GM18507 (cell line): Measurements from ENCODE around the gene GATA3.
A peak's percentile ranks its signal among the peaks of the same experiment; 100 is the strongest.

Experiments
- DNase-seq: peaks from one replicate; pipeline ENCODE4 v3.0.0; 2011; ENCODE audit warnings: low read depth; ENCODE audit not compliant: insufficient read length; ENCODE audit errors: extremely low spot score
- FAIRE-seq: peaks from 2 replicates; lab custom pipeline; 2011; peaks lifted over from hg19 to GRCh38; lab: Jason Lieb, UNC

GATA3 gene

DNA sequence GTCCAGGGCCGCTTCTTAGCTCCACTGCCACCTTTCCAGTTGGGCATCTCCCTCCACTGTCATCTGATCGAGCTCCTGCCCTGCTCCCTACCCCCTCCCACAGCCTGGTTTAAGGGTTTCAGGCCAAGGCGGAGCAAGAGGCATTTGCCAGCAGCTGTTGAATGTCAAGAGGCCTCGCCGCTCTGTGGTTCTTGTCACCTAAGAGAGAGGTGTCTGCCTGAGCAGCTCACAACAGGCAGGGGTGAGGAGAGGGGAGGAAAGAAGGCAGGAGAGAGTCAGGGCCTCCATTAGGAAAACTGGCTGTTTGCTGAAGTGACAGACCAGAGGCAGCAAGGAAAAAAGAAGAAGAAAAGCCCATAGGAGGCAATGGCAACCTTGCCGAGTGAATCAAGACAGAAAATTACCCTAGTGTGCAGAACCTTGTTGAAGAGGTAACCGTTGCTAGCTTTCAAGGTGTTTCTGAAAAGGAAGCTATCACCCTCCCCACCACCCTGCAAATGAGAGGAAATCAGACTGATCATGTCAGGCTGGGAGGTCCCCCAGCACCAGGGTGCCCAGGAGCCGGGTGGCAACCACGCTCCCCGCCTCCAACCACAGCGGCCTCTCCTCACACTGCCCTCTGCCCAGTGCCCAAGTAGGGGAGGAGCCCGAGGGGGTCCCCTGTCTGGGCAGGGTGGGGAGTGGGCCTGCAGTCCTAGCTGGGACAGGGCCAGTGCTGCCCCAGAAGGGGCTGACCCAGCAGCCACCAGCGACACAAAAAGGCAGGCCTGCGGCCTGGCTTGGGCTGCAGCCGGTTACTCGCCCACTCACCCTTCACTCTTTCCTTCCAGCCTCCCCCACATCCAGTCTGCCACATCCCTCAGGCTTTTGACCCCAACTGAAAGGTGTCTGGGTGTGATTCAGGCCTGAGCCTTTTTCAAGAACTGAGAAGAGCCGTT, 7.1 kb downstream of the GATA3 start:
- DNase-seq, result no peak
- FAIRE-seq, result peak; percentile 49

- DNase-seq, result no peak
- no peak for FAIRE-seq
Measured at GRCh38 chr10:8063128-8063908, 8.8 kb downstream of the GATA3 start.

DNA sequence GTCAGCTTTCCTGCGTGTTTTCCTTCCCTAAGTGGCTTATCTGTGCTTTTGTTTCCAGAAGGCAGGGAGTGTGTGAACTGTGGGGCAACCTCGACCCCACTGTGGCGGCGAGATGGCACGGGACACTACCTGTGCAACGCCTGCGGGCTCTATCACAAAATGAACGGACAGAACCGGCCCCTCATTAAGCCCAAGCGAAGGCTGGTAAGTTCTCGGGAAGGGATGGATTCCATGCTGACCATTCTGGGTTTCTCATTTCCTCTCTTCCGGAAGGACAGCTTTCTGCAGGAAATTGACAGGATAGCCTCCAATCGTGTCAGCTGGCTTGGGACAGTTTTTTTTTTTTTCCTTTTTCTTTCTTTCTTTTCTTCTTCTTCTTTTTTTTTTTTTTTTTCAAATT, 9.4 kb downstream of the GATA3 start:
- DNase-seq (no peak), FAIRE-seq (no peak)

DNA sequence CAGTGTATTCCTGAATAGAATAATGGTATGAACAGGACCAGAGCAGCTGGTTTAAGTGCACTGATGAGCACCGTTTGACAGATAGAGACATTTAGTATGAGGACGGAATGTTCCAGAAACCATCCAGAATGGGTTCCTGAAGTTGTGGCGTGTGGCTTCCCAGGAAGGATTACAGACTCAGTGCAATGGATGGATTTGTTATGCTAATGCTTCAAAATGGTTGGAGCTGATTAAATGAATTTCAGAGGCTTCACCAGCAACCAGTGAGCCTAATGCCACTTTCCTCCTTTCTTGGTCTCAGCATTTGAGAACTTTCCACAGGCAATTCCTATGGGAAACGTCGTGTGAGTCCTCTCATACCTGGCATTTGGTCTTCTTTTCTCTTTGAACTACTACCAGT, 9.9 kb downstream of the GATA3 start:
- no peak for FAIRE-seq
- no peak for DNase-seq

DNA sequence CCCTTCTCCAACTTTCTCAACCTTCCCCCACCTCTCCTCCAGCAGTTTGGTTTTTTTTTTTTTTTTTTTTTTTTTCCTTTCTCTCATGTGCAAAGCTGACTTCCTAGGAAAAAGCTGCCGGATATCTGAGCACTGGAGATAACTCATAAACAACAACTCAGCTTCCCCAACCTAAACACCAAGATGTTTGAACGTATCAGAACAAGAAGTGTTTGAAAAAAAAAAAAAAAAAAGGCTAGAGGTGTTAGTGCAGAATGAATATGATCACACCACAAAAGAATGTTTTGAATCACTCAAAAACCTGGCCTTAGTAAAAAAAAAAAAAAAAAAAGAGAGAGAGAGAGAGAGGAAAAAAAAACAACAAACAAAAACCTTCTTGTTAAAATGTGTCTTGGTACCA, 11.2 kb downstream of the GATA3 start:
- DNase-seq, result no peak

DNA sequence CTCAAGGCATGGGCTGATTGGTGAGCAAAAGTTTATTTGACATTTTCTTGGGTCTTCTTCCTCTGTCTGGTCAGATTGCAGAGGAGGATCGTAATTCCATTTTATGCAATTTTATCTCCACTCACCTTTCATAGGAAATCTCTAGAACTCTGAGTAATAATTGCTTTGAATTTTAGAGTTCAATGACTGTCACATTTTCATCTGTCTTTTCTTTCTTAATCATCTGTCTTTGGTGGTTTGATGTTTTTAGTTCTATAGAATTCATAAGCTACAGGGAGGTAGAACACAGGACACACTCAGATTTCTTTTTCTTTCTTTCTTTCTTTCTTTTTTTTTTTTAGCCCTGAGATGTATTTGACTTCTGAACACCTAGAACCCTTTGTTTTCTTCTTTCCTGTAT, 11.6 kb downstream of the GATA3 start:
- no peak for DNase-seq
- no peak for FAIRE-seq

More for the DNA sequence above, 11.2 kb downstream of the GATA3 start:
- no peak for FAIRE-seq

- DNase-seq, result no peak
- no peak for FAIRE-seq
Measured at GRCh38 chr10:8066797-8067196, 12.3 kb downstream of the GATA3 start.

DNA sequence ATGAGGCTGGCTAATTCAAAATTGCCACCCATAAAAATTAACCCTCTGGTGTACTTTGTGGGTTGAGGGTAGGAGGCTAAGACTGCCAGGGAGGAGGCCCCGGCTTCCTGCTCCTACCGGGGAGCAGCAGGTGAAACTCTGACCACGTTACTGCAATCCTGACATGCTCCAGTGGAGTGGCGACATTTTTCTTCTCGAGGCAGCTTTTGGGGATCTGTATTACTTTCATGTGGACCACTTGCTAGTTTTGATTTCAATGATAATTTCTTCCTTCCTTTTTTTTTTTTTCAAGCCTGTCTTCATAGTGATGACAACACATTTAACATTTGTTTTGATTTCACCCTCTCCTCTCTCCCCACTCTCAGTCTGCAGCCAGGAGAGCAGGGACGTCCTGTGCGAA, 14.6 kb downstream of the GATA3 start:
- FAIRE-seq (peak; percentile 51), DNase-seq (no peak)

GRCh38 chr10:8069627-8070026, 15.1 kb downstream of the GATA3 start:
- DNase-seq (no peak), FAIRE-seq (no peak)

- FAIRE-seq (no peak), DNase-seq (no peak)
Measured at GRCh38 chr10:8070440-8070839, 16.0 kb downstream of the GATA3 start.

DNA sequence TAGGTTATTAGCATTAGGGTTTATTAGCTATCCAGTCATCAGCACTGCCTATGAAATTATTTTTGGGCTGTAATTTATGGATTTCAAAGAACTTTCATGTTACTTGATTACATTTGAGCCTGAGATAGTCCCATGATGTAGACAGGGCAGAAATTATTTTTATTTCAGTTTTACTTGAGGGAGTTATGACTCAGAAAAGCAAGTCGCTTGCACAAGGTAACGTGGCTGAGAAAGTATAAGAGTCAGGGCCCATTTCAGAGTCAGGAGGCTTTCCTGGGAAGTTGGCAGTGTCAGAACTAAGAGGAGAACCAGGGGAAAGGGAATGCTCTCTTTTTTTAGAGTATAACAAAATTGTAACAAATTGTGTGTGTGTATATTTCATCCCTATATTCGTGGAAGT, 16.5 kb downstream of the GATA3 start:
- FAIRE-seq, result no peak
- DNase-seq, result no peak

DNA sequence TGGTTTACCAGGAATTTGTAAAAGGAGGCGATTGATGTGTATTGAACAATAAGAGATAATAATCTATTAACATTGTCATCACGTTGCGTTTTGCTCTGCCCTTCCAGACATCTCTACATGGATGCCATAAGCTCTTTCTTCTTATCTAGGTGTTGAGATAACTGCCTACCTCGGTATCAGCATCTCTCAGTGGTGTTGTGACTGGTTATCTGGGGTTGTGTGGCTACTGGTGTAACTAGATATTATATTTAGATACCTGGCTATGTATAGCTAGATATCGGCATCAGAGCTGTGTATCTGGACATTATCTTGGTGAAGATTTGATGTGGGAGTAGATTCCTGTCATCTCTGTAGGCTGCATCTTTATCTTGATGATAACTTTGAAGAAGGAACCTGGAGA, 17.2 kb downstream of the GATA3 start:
- no peak for FAIRE-seq
- no peak for DNase-seq

- DNase-seq, result no peak
Measured at GRCh38 chr10:8072211-8072610, 17.7 kb downstream of the GATA3 start.

GRCh38 chr10:8073691-8074416, 19.4 kb downstream of the GATA3 start:
- no peak for DNase-seq
- FAIRE-seq, result no peak

More at GRCh38 chr10:8072211-8072610, 17.7 kb downstream of the GATA3 start:
- no peak for FAIRE-seq

- no peak for FAIRE-seq
- DNase-seq, result no peak
Measured at GRCh38 chr10:8074881-8075280, 20.4 kb downstream of the GATA3 start.

DNA sequence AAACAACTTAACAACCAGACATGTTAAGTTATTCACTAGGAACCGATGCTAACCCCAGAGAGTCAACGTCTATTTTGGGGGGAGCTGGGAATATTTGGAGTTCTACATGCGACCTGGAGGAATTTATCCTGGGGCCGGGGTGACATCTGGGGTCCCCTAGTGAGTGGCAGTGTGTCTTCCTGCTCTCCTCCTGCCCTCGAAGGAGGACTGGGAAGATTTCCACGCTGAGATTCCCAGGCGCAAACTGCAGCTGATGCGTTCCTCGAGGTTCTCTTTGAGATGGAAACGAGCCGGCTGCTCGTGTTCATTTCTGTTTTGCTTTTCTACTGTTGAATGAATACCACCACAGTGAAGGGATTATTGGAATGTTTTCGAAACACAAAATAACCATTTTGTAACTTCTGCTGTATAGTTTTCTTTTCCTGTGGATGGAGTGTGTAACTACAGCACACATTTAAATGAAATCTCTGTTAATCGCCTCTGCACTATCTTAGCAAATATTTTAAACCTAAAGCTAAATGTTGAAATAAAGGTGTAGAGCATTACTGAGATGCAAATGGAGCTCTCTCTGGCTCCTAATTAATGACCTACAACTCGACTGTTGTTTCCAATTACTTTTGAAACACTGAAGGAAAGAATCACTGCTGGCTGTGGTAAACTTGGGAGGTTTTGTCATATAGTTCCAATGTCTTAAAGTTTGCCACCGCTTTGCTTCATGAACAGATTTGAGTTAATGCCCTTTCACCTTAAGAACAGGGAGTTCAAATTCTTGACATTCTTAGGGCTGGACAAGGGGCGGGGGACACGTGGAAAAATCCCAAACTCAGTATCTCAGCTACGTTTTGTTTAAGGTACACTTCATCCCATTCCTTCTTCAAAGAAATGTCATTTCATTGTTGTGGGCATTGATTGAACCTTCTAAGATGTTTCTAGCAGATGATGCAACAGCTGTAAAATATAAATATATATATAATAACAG, 21.1 kb downstream of the GATA3 start:
- FAIRE-seq, result no peak
- DNase-seq, result no peak

- no peak for FAIRE-seq
- no peak for DNase-seq
Measured at GRCh38 chr10:8076933-8077332, 22.4 kb downstream of the GATA3 start.

DNA sequence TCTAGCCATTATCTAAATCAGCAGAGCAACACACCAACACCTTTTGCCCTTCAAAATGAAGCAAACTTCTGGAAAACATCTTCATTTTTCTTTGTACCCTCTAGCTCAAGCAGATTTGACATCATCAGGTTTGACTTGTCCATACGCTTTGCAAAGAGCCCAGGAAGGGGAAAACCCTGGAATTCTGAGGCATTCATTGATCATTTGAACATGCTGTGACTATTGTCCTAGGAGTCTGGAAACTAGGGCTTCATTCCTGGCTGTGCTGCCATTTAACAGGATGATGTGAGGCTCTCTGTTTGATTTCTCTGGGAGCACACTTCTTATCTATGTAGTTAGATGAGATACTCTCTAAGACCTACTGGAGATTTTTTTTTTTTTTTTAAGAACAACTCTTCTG, 23.5 kb downstream of the GATA3 start:
- no peak for FAIRE-seq
- DNase-seq, result no peak

DNA sequence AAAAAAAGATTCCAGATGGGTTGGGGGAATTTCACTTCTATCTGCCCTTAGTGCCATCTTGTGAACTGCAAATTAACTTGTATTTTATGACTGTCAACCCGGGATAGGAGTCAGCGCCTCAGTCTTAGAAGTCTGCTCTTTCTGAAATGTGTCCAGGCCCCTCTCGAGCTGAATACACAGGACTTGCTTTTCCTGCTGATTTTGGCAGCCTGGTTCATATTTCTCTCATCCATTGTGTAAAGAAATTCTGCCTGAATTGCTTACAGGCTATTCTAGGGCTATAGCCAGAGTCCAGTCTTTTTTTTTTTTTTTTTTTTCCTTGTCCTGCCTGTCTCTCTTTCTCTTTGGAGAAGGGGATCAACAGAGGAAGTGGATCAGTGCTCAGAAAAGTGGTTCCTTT, 24.6 kb downstream of the GATA3 start:
- no peak for FAIRE-seq
- no peak for DNase-seq
